GM06990 (cell line): ENCODE measurements around the gene GABRR3.

ENCODE experiments used
- DNase-seq: peaks from one replicate; pipeline ENCODE4 v3.0.0-alpha.2; 2011; ENCODE audit not compliant: insufficient read length; ENCODE audit errors: extremely low read depth
- H3K27me3 ChIP-seq: replicated peaks from 2 replicates; pipeline ENCODE4 v1.6.0; 2011; ENCODE audit warnings: low read length; ENCODE audit not compliant: control insufficient read depth, insufficient read depth
- H3K36me3 ChIP-seq: 2 replicates; pipeline ENCODE4 v1.5.1; 2011; ENCODE audit warnings: low read length; ENCODE audit not compliant: control insufficient read depth, insufficient read depth
- H3K4me3 ChIP-seq: replicated peaks from 2 replicates; pipeline ENCODE4 v1.5.1; 2011; ENCODE audit warnings: low read depth, mild to moderate bottlenecking, control low read depth, low read length
- TF ChIP-seq, protein P1 (sequence below): IDR thresholded peaks from 2 replicates; pipeline ENCODE4 v1.5.1; 2011; ENCODE audit warnings: low read length, control low read depth, mild to moderate bottlenecking, inconsistent platforms; ENCODE audit not compliant: insufficient read depth, poor library complexity, severe bottlenecking

Gene GABRR3

DNA sequence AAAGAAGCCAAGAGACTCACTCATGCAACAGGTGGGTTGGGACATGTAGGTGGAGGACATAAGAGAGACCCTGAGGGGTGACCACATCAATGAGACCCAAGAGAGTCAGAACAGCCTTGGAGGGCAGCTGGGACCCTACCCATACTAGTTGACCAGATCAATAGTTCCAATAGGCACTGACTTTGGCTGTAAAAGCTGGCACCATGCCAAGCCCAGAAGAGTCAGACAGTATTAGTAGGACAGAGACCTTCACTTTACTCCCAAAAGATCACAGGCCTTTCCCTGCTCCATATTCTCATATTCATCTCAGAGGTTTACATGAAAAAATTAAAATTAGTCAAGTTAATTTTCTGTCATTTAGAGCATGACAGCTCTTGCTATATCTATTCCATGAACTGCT lies 20.9 kb upstream of the GABRR3 start:
- Histone ChIP-seq H3K36me3 (no peaks in the 10 kb centered on the region), H3K4me3 (no peak overlapping the region), H3K27me3 (no peaks in the 10 kb centered on the region)
- DNase-seq: no peak
- TF ChIP-seq, protein P1, sequence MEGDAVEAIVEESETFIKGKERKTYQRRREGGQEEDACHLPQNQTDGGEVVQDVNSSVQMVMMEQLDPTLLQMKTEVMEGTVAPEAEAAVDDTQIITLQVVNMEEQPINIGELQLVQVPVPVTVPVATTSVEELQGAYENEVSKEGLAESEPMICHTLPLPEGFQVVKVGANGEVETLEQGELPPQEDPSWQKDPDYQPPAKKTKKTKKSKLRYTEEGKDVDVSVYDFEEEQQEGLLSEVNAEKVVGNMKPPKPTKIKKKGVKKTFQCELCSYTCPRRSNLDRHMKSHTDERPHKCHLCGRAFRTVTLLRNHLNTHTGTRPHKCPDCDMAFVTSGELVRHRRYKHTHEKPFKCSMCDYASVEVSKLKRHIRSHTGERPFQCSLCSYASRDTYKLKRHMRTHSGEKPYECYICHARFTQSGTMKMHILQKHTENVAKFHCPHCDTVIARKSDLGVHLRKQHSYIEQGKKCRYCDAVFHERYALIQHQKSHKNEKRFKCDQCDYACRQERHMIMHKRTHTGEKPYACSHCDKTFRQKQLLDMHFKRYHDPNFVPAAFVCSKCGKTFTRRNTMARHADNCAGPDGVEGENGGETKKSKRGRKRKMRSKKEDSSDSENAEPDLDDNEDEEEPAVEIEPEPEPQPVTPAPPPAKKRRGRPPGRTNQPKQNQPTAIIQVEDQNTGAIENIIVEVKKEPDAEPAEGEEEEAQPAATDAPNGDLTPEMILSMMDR: no peak

DNA sequence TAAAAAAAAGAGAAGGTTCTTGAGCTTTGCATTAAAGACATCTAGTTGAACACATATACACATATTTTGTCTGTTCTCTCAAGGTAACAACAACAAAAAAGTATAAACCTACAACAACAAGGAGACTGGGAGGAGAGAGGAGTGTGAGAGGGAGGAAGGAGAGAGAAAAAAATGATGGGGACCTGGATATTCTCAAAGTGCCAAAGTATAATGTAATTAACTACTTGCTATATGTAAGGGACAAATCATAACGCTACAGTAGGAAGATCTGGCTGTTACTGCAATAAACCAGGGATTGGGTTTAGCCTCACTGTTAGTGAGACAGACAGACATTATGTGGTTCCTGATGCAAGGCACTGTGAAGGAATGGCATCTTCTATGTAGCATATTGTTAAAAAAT lies 14.2 kb upstream of the GABRR3 start:
- Histone ChIP-seq H3K36me3 (no peaks in the 10 kb centered on the region), H3K4me3 (no peak overlapping the region), H3K27me3 (no peaks in the 10 kb centered on the region)
- TF ChIP-seq, protein P1: no peak
- no peak for DNase-seq

DNA sequence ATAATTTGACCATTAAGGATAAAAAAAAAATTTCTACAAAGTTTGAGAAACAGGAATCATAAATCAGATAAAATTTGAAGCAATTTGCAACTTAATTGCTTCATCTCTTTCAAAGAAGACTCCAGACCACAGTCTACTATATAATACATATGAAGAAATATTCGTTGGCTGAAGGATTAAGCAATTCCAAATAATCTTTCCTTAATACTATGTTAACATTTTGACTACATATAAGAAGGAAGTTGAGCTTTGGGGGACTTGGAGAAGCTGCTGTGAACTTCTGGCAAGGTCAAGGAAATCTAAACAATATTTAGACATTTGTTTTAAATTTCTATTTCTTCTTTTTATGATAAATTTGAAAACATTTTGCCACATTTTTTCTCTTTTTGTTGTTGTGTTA lies 13.5 kb upstream of the GABRR3 start:
- no peaks in the 10 kb centered on the region for H3K27me3 ChIP-seq
- no peak overlapping the region for H3K4me3 ChIP-seq
- DNase-seq: no peak
- no peaks in the 10 kb centered on the region for H3K36me3 ChIP-seq
- TF ChIP-seq, protein P1: no peak

DNA sequence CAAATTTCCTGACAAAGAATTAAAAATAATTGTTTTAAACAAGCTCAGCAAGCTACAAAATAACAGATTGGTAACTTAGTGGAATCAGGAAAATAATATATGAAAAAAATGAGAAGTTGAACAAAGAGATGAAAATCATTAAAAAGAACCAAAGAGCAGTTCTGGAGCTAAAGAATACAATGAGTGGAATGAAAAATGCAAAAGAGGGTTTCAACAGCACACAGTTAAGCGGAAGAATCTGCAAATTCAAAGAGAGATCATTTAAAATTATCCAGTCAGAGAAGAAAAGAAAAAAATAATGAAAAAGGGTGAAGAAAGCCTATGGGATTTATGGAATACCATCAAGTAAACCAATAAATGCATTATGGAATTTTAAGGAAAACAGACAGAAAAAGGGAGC lies 6.2 kb upstream of the GABRR3 start:
- H3K36me3 ChIP-seq: no peaks in the 10 kb centered on the region
- no peak overlapping the region for H3K4me3 ChIP-seq
- TF ChIP-seq, protein P1: no peak
- no peak for DNase-seq
- no peaks in the 10 kb centered on the region for H3K27me3 ChIP-seq

DNA sequence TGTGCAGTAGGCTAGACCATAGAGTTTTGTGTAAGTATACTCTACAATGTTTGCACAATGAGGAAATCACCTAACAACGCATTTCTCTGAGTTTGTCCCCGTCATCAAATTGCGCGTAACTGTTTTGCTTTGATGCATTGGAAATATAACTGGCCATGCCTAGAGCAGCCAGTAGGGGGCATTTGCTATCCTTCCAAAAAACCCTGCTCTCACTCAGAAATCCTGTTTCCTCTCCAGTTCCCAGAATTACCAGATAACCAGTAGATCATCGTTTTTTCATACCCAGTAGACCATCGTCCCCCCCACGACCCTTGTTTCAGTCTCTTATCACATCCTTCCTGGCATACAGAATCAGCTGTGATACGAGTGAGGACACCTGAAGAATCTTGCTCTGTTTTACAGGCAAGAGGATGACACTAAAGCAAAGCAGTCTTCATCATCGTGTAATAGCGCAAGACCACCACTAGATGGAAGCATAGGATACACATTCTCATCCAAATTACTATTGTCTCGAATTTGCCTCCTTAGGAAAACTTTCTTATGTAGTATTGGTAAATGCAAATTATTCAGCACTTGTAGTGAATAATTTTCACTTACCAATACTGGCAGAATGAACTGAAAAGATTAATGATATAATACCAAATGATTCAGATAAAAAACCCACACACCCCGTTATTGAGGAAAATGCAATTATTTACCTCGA lies 4.4 kb upstream of the GABRR3 start:
- TF ChIP-seq, protein P1: peak; percentile 82
- Histone ChIP-seq H3K4me3 (peak overlapping the region; percentile 62), H3K27me3 (no peaks in the 10 kb centered on the region), H3K36me3 (no peaks in the 10 kb centered on the region)
- peak; percentile 57 for DNase-seq

DNA sequence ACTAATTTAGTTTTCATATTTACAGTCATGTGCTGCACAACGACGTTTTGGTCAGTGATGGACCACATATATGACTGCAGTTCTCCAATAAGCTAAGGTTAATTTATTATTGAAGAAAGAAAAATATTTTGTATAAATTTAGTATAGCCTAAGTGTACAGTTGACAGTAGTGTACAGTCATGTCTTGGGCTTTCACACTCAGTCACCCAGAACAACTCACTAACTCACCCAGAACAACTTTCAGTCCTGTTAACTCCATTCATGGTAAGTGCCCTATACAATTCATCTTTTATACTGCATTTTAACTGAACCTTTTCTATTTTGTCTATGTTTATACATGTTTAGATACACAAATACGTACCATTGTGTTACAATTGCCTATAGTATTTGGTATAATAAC lies 3.8 kb upstream of the GABRR3 start:
- no peak overlapping the region; the same call in 1 of the 2 replicates for H3K4me3 ChIP-seq
- DNase-seq: no peak
- TF ChIP-seq, protein P1: no peak
- H3K36me3 ChIP-seq: no peaks in the 10 kb centered on the region
- H3K27me3 ChIP-seq: no peaks in the 10 kb centered on the region
